ENCODE data around the gene PLAC1.

GRCh38 chrX:134603806-134604700 lies 54.2 kb downstream of the PLAC1 start:
- TF ChIP-seq CTCF (CRISPR knock-in tag; IDR thresholded peaks at IDR 0.05) (no peak), TAF1 (CRISPR knock-in tag; IDR thresholded peaks at IDR 0.05) (no peak), ATF7 (IDR thresholded peaks at IDR 0.05) (no peak), ATF7 (CRISPR knock-in tag; IDR thresholded peaks at IDR 0.05) (no peak), HMGXB4 (CRISPR knock-in tag; IDR thresholded peaks at IDR 0.05; ENCODE audit: borderline replicate concordance in 1 of 2, low read depth in 1 of 2) (no peak), SP2 (CRISPR knock-in tag; IDR thresholded peaks at IDR 0.05) (no peak), POLR2A (IDR thresholded peaks at IDR 0.05; ENCODE audit: insufficient read depth in 1 of 2, low read depth in 2 of 2, low read length in 2 of 2) (no peak), NFRKB (IDR thresholded peaks at IDR 0.05) (no peak), EP300 (IDR thresholded peaks at IDR 0.05; ENCODE audit: low read depth in 2 of 2, low read length in 2 of 2) (no peak), EP300 (CRISPR knock-in tag; IDR thresholded peaks at IDR 0.05; ENCODE audit: borderline replicate concordance) (no peak), ZMYM3 (CRISPR knock-in tag; IDR thresholded peaks at IDR 0.05) (no peak), ZBTB21 (CRISPR knock-in tag; IDR thresholded peaks at IDR 0.05) (no peak), FOSL1 (CRISPR knock-in tag; IDR thresholded peaks at IDR 0.05; ENCODE audit: borderline replicate concordance) (no peak), USF2 (IDR thresholded peaks at IDR 0.05; ENCODE audit: low read depth, low read length) (no peak), USF2 (CRISPR knock-in tag; IDR thresholded peaks at IDR 0.05; ENCODE audit: borderline replicate concordance) (no peak)

Measured in HepG2 (cell line).